Heart left ventricle (tissue), 16 donors: ENCODE results near the gene PLEKHG4. TPM values are rescaled to one million over a fixed set of nuclear protein-coding genes. Genes with fewer than 3 reads are reported as not detected.
A peak's percentile ranks its signal among the peaks of the same experiment; 100 is the strongest.

Experiments used
- ATAC-seq, 4 donors: fragments of 200-7000 bp; cut with Tn5 transposase; one replicate each; pipeline ENCODE4 v1.9.1; 2020 to 2022; ENCODE audit warnings: moderate library complexity in 4 of 4, mild to moderate bottlenecking in 3 of 4, moderate number of reproducible peaks in 1 of 4
- DNase-seq, 5 donors: peaks; one replicate each; pipeline ENCODE4 v3.0.0-alpha.2; 2020
- H3K27ac ChIP-seq, 12 donors: fragments of 200-600 bp; sonication (generic) in 4 of 12; one replicate each; pipeline versions ENCODE4 v1.5.0 to v1.8.0; 2016 to 2022; ENCODE audit warnings: mild to moderate bottlenecking in 2 of 12
- H3K27me3 ChIP-seq, 9 donors: fragments of 200-600 bp; sonication (generic) in 2 of 9; one replicate each; pipeline versions ENCODE4 v1.5.1 to v1.8.0; 2016 to 2022; ENCODE audit warnings: mild to moderate bottlenecking in 3 of 9
- H3K36me3 ChIP-seq, 9 donors: fragments of 200-600 bp; sonication (generic) in 2 of 9; one replicate each; pipeline versions ENCODE4 v1.5.0 to v1.8.0; 2018 to 2022; ENCODE audit warnings: mild to moderate bottlenecking in 2 of 9
- H3K4me1 ChIP-seq, 12 donors: fragments of 200-600 bp; sonication (generic) in 4 of 12; one replicate each; pipeline versions ENCODE4 v1.5.0 to v1.8.0; 2016 to 2022; ENCODE audit warnings: mild to moderate bottlenecking in 3 of 12
- H3K4me3 ChIP-seq, 12 donors: fragments of 200-600 bp; sonication (generic) in 4 of 12; one replicate each; pipeline versions ENCODE4 v1.5.0 to v1.8.0; 2017 to 2022; ENCODE audit warnings: mild to moderate bottlenecking in 9 of 12, moderate library complexity in 4 of 12
- H3K9me3 ChIP-seq, 12 donors: fragments of 200-600 bp; sonication (generic) in 4 of 12; one replicate each; pipeline versions ENCODE4 v1.5.0 to v1.8.0; 2016 to 2022; ENCODE audit warnings: mild to moderate bottlenecking in 1 of 12
- CTCF ChIP-seq, 12 donors: fragments of 200-600 bp; sonication (generic) in 4 of 12; IDR thresholded peaks; one replicate each; pipeline versions ENCODE4 v1.5.0 to v1.8.0; 2018 to 2022; ENCODE audit warnings: antibody characterized with exemption in 12 of 12, mild to moderate bottlenecking in 5 of 12
- POLR2A ChIP-seq, 2 donors: fragments of 450-650 bp; IDR thresholded peaks; one replicate each; pipeline ENCODE4 v1.6.1; 2017; ENCODE audit warnings: antibody characterized with exemption in 2 of 2, mild to moderate bottlenecking in 2 of 2, moderate library complexity in 2 of 2
- WGBS, 4 donors: extraction: QIAGEN DNeasy Blood & Tissue Kit in 2 of 4; methylation state at CpG; one replicate each; pipeline versions ENCODE4 v1.1.5 to v1.1.7; 2013 to 2018; 5-methylcytosine and 5-hydroxymethylcytosine counted together
- intact Hi-C, 10 donors: fragments of 100-400 bp; cut with DNase I; formaldehyde crosslinking; loops; one replicate each; pipeline versions ENCODE4 v1.11.1 to v1.14.2; 2022
- polyA plus RNA-seq, 2 donors: library from polyadenylated mRNA; stranded (reverse); fragments of 200-250 nt; gene quantifications; one replicate each; pipeline ENCODE4 v1.2.3, GENCODE V29; 2013
- total RNA-seq, 9 donors: library from RNA; depleted of rRNA in 2 of 9; stranded (reverse); fragments of >200 nt in 2 of 9; fragmentation: NEBNext Ultra II Directional in 3 of 9; extraction: Animal tissue kit (Norgen Biotek cat#: 25700) in 3 of 9; gene quantifications; one replicate each; pipeline versions ENCODE4 v1.1.0 to v1.2.4, GENCODE V29; 2016 to 2023
- donor health status: ischemic (EF 13 %, LVEDD 7.1; RV severe dilation, severe dysfunction).
- donor health status: healthy with polysubstance abuse.
- donor health status: DM: no; HTN: yes; CAD: no.
- donor health status: DM: no; HTN: no; CAD: no.
- donor health status: ischemic (EF 25% LVEDD 6.9; RV normal size, moderate dysfunction).
- donor health status: ischemic (EF 25% LVEDD 5.7; RV mildly dilated, moderate dysfunction).
- donor health status: healthy.
- donor health status: DM: yes; HTN: yes; CAD: no.
- donor health status: ischemic (EF 35%, LVEDD 5.7; RV mildly dilated, moderate dysfunction).
- donor health status: nonischemic (EF 11% LVEDD 7.7; RV severe dilation, severe dysfunction).
- donor health status: DM: yes; HTN: yes; CAD: no.
- donor health status: PGD.
- donor health status: ischemic (EF 29% LVEDD 5.4; RV normal size, mild dysfunction).
- donor health status: nonischemic (EF 23%, LVEDD 6.1; RV moderate dilation, normal function).

Gene PLEKHG4
- total and polyA plus RNA-seq, 11 donors, result 0.44 to 4.0 (median 1.2) TPM

- Histone ChIP-seq H3K27me3 (peaks cover 0 to 10% (median 0%) of the 10 kb centered on the region in 9 donors), H3K9me3 (no peaks in the 10 kb centered on the region), H3K36me3 (peaks cover 0 to 5% (median 0%) of the 10 kb centered on the region in 9 donors), H3K4me3 (peak overlapping the region; percentile 56 to 94 (median 86)), H3K27ac (peak overlapping the region; percentile 82 to 100 (median 94)), H3K4me1 (peaks cover 30 to 82% (median 62%) of the 10 kb centered on the region in 12 donors)
- 0 to 1% (median 0%) methylated on average over 21 to 48 of the region's 48 CpGs for WGBS, 4 donors
- TF ChIP-seq CTCF (IDR thresholded peaks at IDR 0.05), result peak in 11 of 12 donors; percentile 12 to 63 (median 37)
- peak in 1 of 2 donors; percentile 55 for TF ChIP-seq POLR2A (IDR thresholded peaks at IDR 0.05)
- peak; percentile 87 to 93 (median 89) for DNase-seq
- intact Hi-C loops, result loop anchor here in 2 of 10 donors (2.0 to 5.0 kb wide), 4 partner anchors 19 to 74 kb away; partner anchors contain the start of genes NOL3 (in 2 of the 2), E2F4 (in 1 of the 2), EXOC3L1 (in 1 of the 2) and TMEM208 (in 1 of the 2)
- peak; percentile 17 to 66 (median 46) for ATAC-seq
Observed at GRCh38 chr16:67246081-67246755, 33.1 kb upstream of the PLEKHG4 start.

DNA sequence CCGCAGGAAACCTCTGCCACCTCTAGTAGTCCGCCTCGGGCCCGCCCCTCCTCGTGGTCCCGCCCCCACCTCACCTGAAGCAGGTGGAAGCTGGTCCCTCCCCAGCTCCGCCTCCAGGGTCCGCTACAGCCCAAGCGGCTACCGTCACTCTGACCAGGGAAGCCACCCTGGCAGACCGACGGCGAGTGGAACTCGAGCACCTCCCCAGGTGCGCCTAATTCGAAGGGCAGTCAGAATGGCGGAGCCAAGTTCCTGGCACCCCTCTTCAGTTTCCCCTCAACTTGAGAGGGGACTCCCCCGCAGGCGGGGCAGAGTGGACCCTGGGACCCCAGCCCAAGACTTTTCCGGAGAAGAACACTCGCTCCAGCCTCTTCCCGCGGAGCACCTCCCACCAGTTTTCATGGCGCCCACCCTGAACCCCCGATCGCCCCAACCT lies 32.6 kb upstream of the PLEKHG4 start:
- H3K27ac ChIP-seq, result peak overlapping the region; percentile 82 to 100 (median 94)
- H3K4me1 ChIP-seq, result peaks cover 27 to 76% (median 56%) of the 10 kb centered on the region in 12 donors
- DNase-seq, result peak in 1 of 5 donors; percentile 75

GRCh38 chr16:67247192-67248072 lies 31.9 kb upstream of the PLEKHG4 start, which contains the start of gene FHOD1:
Gene FHOD1 (minus strand): TSS chr16:67247481. CDS start chr16:67247410, 71 bp downstream.
- peak; percentile 75 to 95 for TF ChIP-seq POLR2A (IDR thresholded peaks at IDR 0.05)
- TF ChIP-seq CTCF (IDR thresholded peaks at IDR 0.05), result no peak
- Histone ChIP-seq H3K27ac (peak within 1 kb of the TSS; percentile 82 to 100 (median 94)), H3K4me3 (peak within 1 kb of the TSS; percentile 56 to 94 (median 86)), H3K36me3 (no peaks in the 10 kb centered on the region), H3K27me3 (peaks cover 0 to 10% (median 0%) of the 10 kb centered on the region in 9 donors), H3K4me1 (peaks cover 24 to 70% (median 50%) of the 10 kb centered on the region in 12 donors), H3K9me3 (no peaks in the 10 kb centered on the region)
- intact Hi-C loops, result loop anchor here in 2 of 10 donors (2.0 to 5.0 kb wide), 4 partner anchors 21 to 75 kb away; partner anchors contain the start of genes NOL3 (in 2 of the 2), E2F4 (in 1 of the 2), EXOC3L1 (in 1 of the 2) and TMEM208 (in 1 of the 2)
- ATAC-seq (peak; percentile 79 to 83 (median 80)), DNase-seq (peak; percentile 98 to 99 (median 99))
- WGBS, 4 donors, result 0% methylated on average over 15 to 60 of the region's 60 CpGs

More for the DNA sequence above, 32.6 kb upstream of the PLEKHG4 start:
- peak in 3 of 4 donors; percentile 1 to 3 (median 2) for ATAC-seq
- no peaks in the 10 kb centered on the region for H3K9me3 ChIP-seq
- intact Hi-C loops, result loop anchor here in 2 of 10 donors (2.0 to 5.0 kb wide), 4 partner anchors 20 to 74 kb away; partner anchors contain the start of genes NOL3 (in 2 of the 2), E2F4 (in 1 of the 2), EXOC3L1 (in 1 of the 2) and TMEM208 (in 1 of the 2)
- no peak for TF ChIP-seq POLR2A (IDR thresholded peaks at IDR 0.05)
- no peak for TF ChIP-seq CTCF (IDR thresholded peaks at IDR 0.05)
- H3K4me3 ChIP-seq, result peak overlapping the region; percentile 56 to 94 (median 86)
- peaks cover 0 to 10% (median 0%) of the 10 kb centered on the region in 9 donors for H3K27me3 ChIP-seq
- 0 to 2% (median 0%) methylated on average over 15 to 26 of the region's 26 CpGs for WGBS, 4 donors
- peaks cover 0 to 1% (median 0%) of the 10 kb centered on the region in 9 donors for H3K36me3 ChIP-seq
